GM23338 (cell line): ENCODE measurements around the gene PKHD1. TPM values are rescaled to one million over a fixed set of nuclear protein-coding genes. Genes with fewer than 3 reads are reported as not detected.

Experiments
- ATAC-seq: fragments of 200-7000 bp; cut with Tn5 transposase; 3 replicates; pipeline ENCODE4 v1.9.1; 2020
- DNase-seq: peaks from one replicate; pipeline ENCODE4 v3.0.0-alpha.2; 2015; ENCODE audit warnings: low spot score
- H2AFZ ChIP-seq: fragments of 200-600 bp; sonication (generic); 2 replicates; pipeline ENCODE4 v1.8.0; 2016; ENCODE audit warnings: antibody characterized with exemption, mild to moderate bottlenecking, moderate library complexity
- H3F3A ChIP-seq: fragments of 200-600 bp; sonication (generic); replicated peaks from 2 replicates; pipeline ENCODE4 v1.8.0; 2017; ENCODE audit warnings: antibody characterized with exemption, mixed run types, low read depth
- H3K27ac ChIP-seq: fragments of 200-600 bp; sonication (generic); 2 replicates; pipeline ENCODE4 v1.6.1; 2016; ENCODE audit warnings: low read depth
- H3K27me3 ChIP-seq: fragments of 200-600 bp; sonication (generic); 2 replicates; pipeline ENCODE4 v1.8.0; 2016; ENCODE audit warnings: mild to moderate bottlenecking, mixed run types, moderate library complexity; ENCODE audit not compliant: insufficient read depth
- H3K36me3 ChIP-seq: fragments of 200-600 bp; sonication (generic); 2 replicates; pipeline ENCODE4 v1.8.0; 2016; ENCODE audit warnings: mild to moderate bottlenecking; ENCODE audit not compliant: insufficient read depth
- H3K4me1 ChIP-seq: fragments of 200-600 bp; sonication (generic); 2 replicates; pipeline ENCODE4 v1.8.0; 2016; ENCODE audit warnings: mild to moderate bottlenecking, moderate library complexity; ENCODE audit not compliant: insufficient read depth
- H3K4me2 ChIP-seq: fragments of 200-600 bp; sonication (generic); 2 replicates; pipeline ENCODE4 v1.7.1; 2017; ENCODE audit warnings: mixed run types
- H3K4me3 ChIP-seq: fragments of 200-600 bp; sonication (generic); 2 replicates; pipeline ENCODE4 v1.6.1; 2016; ENCODE audit warnings: mixed run types
- H3K79me2 ChIP-seq: fragments of 200-600 bp; sonication (generic); replicated peaks from 2 replicates; pipeline ENCODE4 v1.8.0; 2017; ENCODE audit warnings: mild to moderate bottlenecking; ENCODE audit not compliant: insufficient read depth
- H3K9me2 ChIP-seq: fragments of 200-600 bp; sonication (generic); 2 replicates; pipeline ENCODE4 v1.8.0; 2017; ENCODE audit not compliant: insufficient read depth
- H4K20me1 ChIP-seq: fragments of 200-600 bp; sonication (generic); replicated peaks from 2 replicates; pipeline ENCODE4 v1.8.0; 2017; ENCODE audit warnings: mild to moderate bottlenecking; ENCODE audit not compliant: insufficient read depth
- H3K27ac Mint-ChIP-seq: 2 replicates; pipeline ENCODE4 v1.8.0; 2020; ENCODE audit warnings: inconsistent platforms, mild to moderate bottlenecking, moderate library complexity, mixed read lengths
- H3K27me3 Mint-ChIP-seq: 3 replicates; pipeline ENCODE4 v1.8.0; 2022; ENCODE audit warnings: low read depth, mild to moderate bottlenecking, moderate library complexity, mixed read lengths, inconsistent platforms; ENCODE audit not compliant: insufficient read depth, poor library complexity
- H3K36me3 Mint-ChIP-seq: 3 replicates; pipeline ENCODE4 v1.8.0; 2021; ENCODE audit warnings: low read depth, mild to moderate bottlenecking, inconsistent platforms, moderate library complexity, mixed read lengths
- H3K4me1 Mint-ChIP-seq: 3 replicates; pipeline ENCODE4 v1.8.0; 2020; ENCODE audit warnings: mild to moderate bottlenecking, inconsistent platforms, mixed read lengths
- H3K4me3 Mint-ChIP-seq: 3 replicates; pipeline ENCODE4 v1.8.0; 2021; ENCODE audit warnings: moderate library complexity, mild to moderate bottlenecking, inconsistent platforms, mixed read lengths
- H3K9me3 Mint-ChIP-seq: 3 replicates; pipeline ENCODE4 v1.8.0; 2020; ENCODE audit warnings: moderate library complexity, mild to moderate bottlenecking, inconsistent platforms, mixed read lengths
- CREB1 ChIP-seq: fragments of 250-450 bp; sonication (Bioruptor Pico); IDR thresholded peaks from 2 replicates; pipeline ENCODE4 v1.5.0; 2020; ENCODE audit warnings: low read depth, mild to moderate bottlenecking, moderate library complexity
- ETS1 ChIP-seq: IDR thresholded peaks from 2 replicates; pipeline ENCODE4 v1.6.1; 2016; ENCODE audit warnings: antibody characterized with exemption
- EZH2 ChIP-seq: fragments of 200-600 bp; sonication (generic); IDR thresholded peaks from one replicate; pipeline ENCODE4 v1.8.0; 2017; ENCODE audit warnings: antibody characterized with exemption, mild to moderate bottlenecking, low read depth; ENCODE audit not compliant: unreplicated experiment
- STAT1 ChIP-seq: IDR thresholded peaks from one replicate; pipeline ENCODE4 v1.6.1; 2016; ENCODE audit warnings: antibody characterized with exemption; ENCODE audit not compliant: unreplicated experiment
- ZNF114 ChIP-seq: fragments of 250-450 bp; sonication (Bioruptor Pico); IDR thresholded peaks from 2 replicates; pipeline ENCODE4 v1.5.0; 2020; ENCODE audit warnings: mild to moderate bottlenecking, moderate library complexity
- polyA plus RNA-seq: library from polyadenylated mRNA; unstranded; fragments of >200 nt; fragmentation: Nextera tagmentation; extraction: Ambion mirVana; gene quantifications from 2 replicates; pipeline ENCODE4 v1.2.1, GENCODE V29; 2016
- total RNA-seq: library from RNA; depleted of rRNA; stranded (reverse); fragments of >200 nt; shearing (Covaris generic); gene quantifications from 2 replicates; pipeline ENCODE4 v1.2.3, GENCODE V29; 2014
- TF ChIP-seq, protein P1 (sequence below): fragments of 250-450 bp; sonication (Bioruptor Pico); IDR thresholded peaks from 2 replicates; pipeline ENCODE4 v1.5.0; 2020; ENCODE audit warnings: mild to moderate bottlenecking, moderate library complexity

Gene PKHD1
- total and polyA plus RNA-seq, 2 experiments from 2014 or later = 0.03 to 0.07 TPM

- TF ChIP-seq, protein P1, sequence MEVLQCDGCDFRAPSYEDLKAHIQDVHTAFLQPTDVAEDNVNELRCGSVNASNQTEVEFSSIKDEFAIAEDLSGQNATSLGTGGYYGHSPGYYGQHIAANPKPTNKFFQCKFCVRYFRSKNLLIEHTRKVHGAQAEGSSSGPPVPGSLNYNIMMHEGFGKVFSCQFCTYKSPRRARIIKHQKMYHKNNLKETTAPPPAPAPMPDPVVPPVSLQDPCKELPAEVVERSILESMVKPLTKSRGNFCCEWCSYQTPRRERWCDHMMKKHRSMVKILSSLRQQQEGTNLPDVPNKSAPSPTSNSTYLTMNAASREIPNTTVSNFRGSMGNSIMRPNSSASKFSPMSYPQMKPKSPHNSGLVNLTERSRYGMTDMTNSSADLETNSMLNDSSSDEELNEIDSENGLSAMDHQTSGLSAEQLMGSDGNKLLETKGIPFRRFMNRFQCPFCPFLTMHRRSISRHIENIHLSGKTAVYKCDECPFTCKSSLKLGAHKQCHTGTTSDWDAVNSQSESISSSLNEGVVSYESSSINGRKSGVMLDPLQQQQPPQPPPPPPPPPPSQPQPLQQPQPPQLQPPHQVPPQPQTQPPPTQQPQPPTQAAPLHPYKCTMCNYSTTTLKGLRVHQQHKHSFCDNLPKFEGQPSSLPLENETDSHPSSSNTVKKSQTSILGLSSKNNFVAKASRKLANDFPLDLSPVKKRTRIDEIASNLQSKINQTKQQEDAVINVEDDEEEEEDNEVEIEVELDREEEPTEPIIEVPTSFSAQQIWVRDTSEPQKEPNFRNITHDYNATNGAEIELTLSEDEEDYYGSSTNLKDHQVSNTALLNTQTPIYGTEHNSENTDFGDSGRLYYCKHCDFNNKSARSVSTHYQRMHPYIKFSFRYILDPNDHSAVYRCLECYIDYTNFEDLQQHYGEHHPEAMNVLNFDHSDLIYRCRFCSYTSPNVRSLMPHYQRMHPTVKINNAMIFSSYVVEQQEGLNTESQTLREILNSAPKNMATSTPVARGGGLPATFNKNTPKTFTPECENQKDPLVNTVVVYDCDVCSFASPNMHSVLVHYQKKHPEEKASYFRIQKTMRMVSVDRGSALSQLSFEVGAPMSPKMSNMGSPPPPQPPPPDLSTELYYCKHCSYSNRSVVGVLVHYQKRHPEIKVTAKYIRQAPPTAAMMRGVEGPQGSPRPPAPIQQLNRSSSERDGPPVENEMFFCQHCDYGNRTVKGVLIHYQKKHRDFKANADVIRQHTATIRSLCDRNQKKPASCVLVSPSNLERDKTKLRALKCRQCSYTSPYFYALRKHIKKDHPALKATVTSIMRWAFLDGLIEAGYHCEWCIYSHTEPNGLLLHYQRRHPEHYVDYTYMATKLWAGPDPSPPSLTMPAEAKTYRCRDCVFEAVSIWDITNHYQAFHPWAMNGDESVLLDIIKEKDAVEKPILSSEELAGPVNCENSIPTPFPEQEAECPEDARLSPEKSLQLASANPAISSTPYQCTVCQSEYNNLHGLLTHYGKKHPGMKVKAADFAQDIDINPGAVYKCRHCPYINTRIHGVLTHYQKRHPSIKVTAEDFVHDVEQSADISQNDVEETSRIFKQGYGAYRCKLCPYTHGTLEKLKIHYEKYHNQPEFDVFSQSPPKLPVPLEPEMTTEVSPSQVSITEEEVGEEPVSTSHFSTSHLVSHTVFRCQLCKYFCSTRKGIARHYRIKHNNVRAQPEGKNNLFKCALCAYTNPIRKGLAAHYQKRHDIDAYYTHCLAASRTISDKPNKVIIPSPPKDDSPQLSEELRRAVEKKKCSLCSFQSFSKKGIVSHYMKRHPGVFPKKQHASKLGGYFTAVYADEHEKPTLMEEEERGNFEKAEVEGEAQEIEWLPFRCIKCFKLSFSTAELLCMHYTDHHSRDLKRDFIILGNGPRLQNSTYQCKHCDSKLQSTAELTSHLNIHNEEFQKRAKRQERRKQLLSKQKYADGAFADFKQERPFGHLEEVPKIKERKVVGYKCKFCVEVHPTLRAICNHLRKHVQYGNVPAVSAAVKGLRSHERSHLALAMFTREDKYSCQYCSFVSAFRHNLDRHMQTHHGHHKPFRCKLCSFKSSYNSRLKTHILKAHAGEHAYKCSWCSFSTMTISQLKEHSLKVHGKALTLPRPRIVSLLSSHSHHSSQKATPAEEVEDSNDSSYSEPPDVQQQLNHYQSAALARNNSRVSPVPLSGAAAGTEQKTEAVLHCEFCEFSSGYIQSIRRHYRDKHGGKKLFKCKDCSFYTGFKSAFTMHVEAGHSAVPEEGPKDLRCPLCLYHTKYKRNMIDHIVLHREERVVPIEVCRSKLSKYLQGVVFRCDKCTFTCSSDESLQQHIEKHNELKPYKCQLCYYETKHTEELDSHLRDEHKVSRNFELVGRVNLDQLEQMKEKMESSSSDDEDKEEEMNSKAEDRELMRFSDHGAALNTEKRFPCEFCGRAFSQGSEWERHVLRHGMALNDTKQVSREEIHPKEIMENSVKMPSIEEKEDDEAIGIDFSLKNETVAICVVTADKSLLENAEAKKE (CRISPR knock-in tag) = no peak
These were observed 221.4 kb downstream of the PKHD1 start (continued) for GRCh38 chr6:51865996-51866395.

DNA sequence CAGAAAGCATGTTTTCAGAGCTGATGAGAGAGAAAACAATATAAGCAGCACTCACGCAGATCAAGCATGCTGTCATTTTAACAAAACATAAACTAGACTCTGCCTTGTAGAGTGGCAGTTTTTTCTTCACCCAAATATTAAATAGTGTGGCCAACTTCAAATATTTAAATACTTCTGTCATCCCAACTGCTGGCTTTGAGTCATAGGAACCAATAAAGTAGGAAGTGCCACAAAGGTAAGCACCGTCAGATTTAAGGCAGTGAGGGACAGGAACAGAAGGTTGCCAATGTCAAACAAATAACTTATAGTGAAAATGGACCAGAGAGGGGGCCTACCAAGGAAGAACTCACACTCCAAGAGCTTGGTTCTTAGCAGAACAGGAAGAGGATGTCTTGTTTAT lies 222.2 kb downstream of the PKHD1 start:
- Histone ChIP-seq H4K20me1 (no peaks in the 10 kb centered on the region), H3K79me2 (no peaks in the 10 kb centered on the region), H3K4me3 (no peak overlapping the region), H3K27ac (no peak overlapping the region), H3K4me1 (peaks cover 14% of the 10 kb centered on the region), H3F3A (no peaks in the 10 kb centered on the region), H3K36me3 (no peaks in the 10 kb centered on the region), H3K27me3 (no peaks in the 10 kb centered on the region), H3K4me2 (peak overlapping the region; percentile 59), H3K9me2 (peaks cover 4% of the 10 kb centered on the region; the same call in 1 of the 2 replicates), H2AFZ (peak overlapping the region; percentile 61)
- Mint-ChIP-seq H3K9me3 (no peaks in the 10 kb centered on the region), H3K4me1 (peaks cover 13% of the 10 kb centered on the region), H3K27me3 (no peaks in the 10 kb centered on the region), H3K27ac (peak overlapping the region; percentile 4; the same call in 1 of the 2 replicates), H3K36me3 (no peaks in the 10 kb centered on the region), H3K4me3 (no peak overlapping the region)
- DNase-seq = no peak
- no peak for ATAC-seq
- no peak for TF ChIP-seq STAT1
- TF ChIP-seq ETS1 = no peak
- TF ChIP-seq CREB1 (CRISPR knock-in tag) = no peak
- TF ChIP-seq, protein P1 (CRISPR knock-in tag) = no peak
- no peak for TF ChIP-seq EZH2
- TF ChIP-seq ZNF114 (CRISPR knock-in tag) = no peak
